KOPT-K1 (cell line): ENCODE results near the gene FAM171A2.
"Not testable (repeated sequence)": the region's sequence is repeated elsewhere in the genome, so short reads cannot be mapped to it uniquely, and the experiment has no call there.

Source experiments
- H3K27ac ChIP-seq: fragments of 200-600 bp; sonication (generic); 2 replicates; pipeline ENCODE4 v1.5.1; 2016; ENCODE audit warnings: antibody characterized with exemption, mild to moderate bottlenecking, low read depth, low read length; ENCODE audit not compliant: poor library complexity, severe bottlenecking
- H3K36me3 ChIP-seq: fragments of 200-600 bp; sonication (generic); 2 replicates; pipeline ENCODE4 v1.5.1; 2017; ENCODE audit warnings: antibody characterized with exemption, mild to moderate bottlenecking, low read length, moderate library complexity; ENCODE audit not compliant: insufficient read depth
- H3K9me3 ChIP-seq: fragments of 200-600 bp; sonication (generic); 2 replicates; pipeline ENCODE4 v1.5.1; 2017; ENCODE audit warnings: antibody characterized with exemption, low read length, mild to moderate bottlenecking; ENCODE audit not compliant: insufficient read depth, poor library complexity, severe bottlenecking

The FAM171A2 gene

DNA sequence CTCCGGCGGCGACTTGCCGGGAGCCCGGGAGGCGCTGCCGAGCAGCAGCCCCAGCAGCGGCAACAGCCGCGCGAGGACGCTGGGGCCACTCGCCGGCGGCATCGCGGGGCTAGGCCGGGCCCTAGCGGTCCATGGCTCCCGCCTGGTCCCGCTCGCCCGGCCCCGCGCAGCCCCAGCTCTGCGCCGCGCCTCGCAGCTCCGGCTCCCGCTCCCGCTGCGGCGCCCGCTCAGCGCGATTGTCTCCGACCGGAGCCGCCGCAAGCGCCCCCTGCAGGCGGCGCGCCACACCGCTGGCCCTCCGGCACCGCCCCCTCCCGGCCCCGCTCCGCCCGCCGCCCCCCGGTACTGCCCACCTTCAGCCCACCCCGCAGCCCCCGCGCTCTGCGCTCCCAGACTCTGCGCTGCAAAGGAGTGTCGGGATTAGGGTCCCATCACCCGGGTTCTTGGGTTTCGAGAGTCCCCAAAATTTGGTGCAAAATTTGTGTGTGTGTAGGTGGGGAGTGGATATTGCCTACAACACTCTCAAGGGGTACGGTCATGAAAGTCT lies at the start of gene FAM171A2:
TSS of gene FAM171A2 (minus strand) at position 241 of the 547 bp plus-strand sequence. CDS start at position 102, 139 bp downstream.
- Histone ChIP-seq H3K9me3 (no peaks in the 10 kb centered on the region), H3K27ac (no peak within 1 kb of the TSS), H3K36me3 (no peaks in the 10 kb centered on the region)

DNA sequence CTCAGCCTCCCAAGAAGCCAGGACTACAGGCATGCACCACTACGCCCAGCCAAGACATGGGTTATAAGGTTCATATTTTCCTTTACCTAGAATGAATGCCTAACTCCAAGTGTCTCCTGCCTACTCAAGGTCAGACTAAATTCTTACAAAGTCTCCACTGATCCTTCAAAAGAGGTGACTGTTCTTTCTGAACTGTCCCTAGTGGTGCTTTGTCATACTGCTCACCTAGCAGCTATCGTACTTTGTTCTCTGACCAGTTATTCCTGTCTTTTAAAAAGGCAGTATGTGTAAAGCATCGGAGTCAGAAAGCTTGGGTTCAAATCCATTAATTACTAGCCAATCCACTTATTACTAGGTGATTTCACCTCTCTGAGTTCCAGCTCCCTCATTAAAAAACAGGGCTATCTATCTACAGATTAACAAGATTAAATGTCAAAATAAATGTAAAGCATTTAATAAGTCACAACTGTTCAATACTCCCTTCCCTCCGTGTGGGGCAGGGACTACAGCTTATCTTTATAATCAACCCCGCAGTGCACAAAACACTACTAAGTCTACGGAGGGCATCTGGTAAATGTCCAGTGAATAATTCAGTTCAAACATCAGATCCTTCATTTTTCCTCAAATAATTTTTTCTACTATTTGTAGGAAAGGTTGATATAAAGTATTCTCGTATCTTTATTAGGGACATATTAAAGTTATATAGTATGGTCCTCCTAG lies 45.8 kb upstream of the FAM171A2 start:
- no peak overlapping the region for H3K27ac ChIP-seq
- no peaks in the 10 kb centered on the region for H3K9me3 ChIP-seq
- peaks cover 39% of the 10 kb centered on the region for H3K36me3 ChIP-seq

DNA sequence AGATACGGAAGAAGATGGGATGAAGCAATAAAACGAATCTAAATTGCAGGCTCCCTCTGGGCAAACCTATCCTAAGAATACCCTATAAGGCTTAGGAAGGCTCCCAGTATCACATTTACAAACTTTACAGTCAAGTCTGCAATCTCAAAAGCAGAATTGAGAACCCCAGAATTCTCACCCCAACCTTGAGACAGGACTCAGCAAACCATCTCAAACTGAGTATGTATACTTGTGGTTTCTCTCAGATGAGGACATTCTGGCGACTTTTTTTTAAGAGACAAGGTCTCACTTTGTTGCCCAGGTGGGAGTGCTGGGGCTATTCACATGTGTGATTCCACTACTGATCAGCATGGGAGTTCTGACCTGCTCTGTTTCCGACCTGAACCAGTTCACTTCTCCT lies 45.1 kb upstream of the FAM171A2 start:
- peaks cover 42% of the 10 kb centered on the region for H3K36me3 ChIP-seq
- no peak overlapping the region for H3K27ac ChIP-seq
- no peaks in the 10 kb centered on the region for H3K9me3 ChIP-seq

DNA sequence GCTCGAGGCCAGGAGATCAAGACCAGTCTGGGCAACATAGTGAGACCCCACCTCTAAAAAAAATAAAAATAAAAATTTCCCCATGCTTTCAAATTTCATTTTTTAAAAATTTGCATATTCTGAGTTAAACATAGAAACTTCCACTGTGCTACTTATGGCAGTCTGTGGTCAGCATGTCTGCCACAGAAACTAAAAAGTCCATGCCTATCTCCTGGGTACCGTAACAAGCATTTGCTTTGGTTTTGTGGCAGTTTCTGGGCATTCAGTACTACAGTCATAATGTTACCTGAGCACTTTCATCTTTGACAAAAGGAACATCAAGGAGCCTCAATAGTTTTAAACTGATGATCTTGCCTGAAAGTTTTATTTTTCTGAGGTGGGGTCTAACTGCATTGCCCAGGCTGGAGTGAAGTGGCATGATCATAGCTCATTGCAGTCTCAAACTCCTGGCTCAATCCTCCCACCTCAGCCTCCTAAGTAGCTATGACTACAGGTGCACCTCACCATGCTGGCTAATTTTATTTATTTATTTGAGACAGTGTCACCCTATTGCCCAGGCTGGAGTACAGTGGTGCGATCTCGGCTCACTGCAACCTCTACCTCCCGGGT lies 39.0 kb upstream of the FAM171A2 start:
- peaks cover 83% of the 10 kb centered on the region for H3K36me3 ChIP-seq
- H3K9me3 ChIP-seq, result no peaks in the 10 kb centered on the region
- no peak overlapping the region for H3K27ac ChIP-seq

DNA sequence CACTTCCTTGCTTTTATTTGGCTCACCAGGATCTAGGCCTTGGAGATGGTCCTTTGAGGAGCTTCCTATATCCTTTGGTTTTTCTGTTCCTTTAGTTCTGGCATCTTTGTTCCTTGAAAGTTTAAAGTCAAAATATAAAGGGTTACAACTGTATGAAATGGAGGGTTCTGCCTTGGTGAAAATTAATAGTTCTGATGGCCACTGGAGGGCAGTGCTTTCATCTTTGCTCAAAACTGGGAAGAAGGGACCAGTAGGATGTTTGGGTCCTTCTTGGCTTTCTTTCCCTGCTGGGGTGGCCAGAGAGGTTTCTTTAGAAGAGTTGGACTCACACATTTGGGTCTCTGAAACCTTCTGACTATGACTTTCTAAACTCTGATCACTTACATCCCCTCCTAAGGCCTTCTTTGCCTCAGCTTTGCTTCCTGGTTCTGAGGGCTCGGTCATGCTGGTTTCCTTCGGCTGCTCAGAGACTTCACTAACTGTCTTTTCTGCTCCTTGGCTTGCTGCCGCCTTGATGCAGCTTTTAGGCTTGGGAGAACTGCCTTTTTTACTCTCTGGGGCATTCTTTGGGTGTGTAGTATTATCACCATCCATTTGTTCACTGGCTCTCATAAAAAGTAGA lies 36.7 kb upstream of the FAM171A2 start:
- H3K9me3 ChIP-seq, result no peaks in the 10 kb centered on the region
- H3K36me3 ChIP-seq, result peaks cover 87% of the 10 kb centered on the region
- H3K27ac ChIP-seq, result no peak overlapping the region

DNA sequence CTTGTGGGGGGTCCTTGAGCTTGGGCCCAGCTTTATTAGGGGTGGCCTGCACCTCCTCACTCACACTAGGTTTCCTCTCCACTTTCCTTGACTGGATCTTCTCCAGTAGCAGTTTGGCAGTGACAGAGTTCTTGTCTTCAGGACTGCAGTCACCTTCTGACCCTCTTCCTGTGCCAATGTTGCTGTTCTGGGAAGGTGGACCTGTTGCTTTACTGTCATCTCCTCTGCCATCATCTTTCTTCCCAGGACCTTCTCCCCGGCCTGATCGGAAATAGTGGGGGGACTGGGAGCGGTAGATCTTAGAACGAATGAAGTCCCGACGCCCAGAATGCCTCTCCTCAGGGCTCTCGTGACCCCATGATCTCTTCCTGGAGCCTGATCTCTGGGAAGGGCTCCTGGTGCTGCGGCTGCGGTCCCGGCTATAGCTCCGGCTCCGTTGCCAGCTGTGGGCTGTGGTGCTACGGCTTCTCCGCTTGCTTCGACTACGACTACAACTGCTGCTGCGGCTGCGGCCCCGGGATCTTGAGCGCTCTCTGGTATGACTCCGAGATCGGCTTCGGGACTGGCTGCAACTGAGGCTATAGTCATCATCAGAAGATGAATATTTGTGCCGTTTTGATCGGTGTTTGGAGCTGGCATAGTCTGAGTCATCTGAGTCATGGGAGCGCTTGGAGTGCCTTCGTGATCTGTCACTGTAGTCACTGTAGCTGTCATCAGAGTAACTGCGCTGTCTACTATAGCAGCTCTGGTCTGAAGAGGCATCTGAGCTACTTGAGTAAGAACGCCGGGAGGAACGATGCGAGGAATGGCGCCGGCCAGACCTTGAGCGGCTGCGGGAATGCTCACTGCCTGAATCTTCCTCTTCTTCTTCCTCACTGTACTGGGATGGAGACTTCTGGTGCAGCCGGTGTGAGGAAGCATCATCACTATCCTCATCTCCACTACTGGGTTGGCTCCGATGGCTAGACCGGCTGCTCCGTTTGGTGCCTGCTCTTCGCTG lies 35.3 kb upstream of the FAM171A2 start:
- peaks cover 80% of the 10 kb centered on the region for H3K36me3 ChIP-seq
- H3K9me3 ChIP-seq, result no peaks in the 10 kb centered on the region
- no peak overlapping the region for H3K27ac ChIP-seq

DNA sequence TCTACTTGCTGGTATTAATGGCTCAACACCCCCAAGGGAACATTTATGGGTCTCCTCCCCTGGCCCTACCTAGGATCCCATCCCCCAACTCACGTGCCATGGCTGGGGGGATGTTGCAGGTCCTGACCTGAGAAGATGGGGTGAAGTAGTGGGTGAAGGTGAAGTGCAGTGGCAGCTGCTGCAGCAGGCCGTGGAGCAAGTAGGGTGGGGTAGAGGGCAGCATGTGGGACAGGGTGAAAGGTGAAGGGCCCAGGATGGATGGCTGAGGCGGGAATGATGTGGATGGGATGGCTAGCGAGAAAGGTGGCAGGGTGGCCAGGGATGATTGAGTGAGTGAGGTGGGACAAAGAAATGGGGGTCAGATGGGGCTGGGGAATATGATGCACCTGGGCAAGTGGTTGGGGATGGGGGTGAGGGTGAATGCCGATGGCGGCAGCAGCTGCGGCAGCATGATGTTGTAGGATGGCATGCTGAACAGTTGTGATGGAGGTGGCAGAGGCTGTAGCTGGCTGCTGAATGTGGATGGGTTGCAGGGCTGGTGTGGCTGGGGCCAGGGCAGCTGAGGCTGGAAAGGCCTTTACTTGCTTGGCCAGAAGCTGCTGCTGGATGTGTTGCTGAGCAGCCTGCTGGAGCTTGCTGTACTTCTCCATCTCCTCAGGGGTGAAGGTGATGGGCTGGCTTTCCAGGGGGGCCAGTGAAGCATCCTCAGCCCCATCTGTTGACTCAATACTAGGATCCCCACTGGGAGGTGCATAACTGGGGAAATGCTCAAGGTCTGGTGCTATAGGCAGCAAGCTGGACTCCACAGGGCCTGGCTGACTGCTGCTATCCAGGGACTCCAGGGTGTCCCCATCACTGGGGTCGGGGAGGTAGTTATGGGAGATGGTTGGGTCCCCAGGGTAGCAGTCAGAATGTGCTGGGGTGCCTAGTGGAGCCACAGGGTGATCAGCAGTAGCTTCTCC lies 34.1 kb upstream of the FAM171A2 start:
- Histone ChIP-seq H3K9me3 (no peaks in the 10 kb centered on the region), H3K27ac (no peak overlapping the region), H3K36me3 (peaks cover 67% of the 10 kb centered on the region)

DNA sequence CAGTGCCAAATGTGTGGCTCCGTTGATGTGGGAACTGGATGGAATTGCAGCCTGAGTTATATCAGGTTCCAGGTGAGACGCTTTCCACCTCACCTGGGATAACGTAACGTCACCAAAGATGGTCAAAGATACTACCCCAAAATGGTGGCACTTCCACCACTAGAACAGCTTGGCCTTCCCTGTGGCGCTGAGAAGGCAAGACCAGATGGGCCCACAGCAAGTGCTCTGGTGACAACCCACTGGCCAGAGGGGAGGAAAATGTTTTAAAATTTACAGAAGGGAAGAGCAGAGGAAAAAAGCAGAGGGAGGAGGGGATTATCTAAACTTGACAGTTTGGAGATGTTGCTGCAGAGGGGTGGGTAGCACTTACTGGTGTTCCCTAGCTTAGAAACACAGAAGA lies 33.3 kb upstream of the FAM171A2 start:
- no peak overlapping the region for H3K27ac ChIP-seq
- peaks cover 59% of the 10 kb centered on the region for H3K36me3 ChIP-seq
- H3K9me3 ChIP-seq, result no peaks in the 10 kb centered on the region

DNA sequence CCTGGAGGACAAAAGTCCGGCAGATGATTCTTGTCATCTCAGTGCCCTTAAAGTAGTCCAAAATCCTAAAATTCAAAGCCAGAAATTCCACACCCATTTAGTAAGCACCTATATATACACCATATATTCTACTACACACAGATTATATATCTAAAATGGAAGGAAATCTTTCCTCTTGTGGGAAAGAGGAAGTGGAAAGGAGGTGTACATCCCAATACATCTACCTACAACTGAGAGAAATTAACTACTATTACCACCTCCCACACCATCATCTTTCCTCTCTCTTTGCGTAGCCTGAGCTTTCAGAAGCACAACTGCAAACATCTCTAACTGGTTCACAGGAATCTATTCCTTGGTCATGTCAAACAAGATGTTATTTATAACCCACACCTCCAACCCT lies 31.2 kb upstream of the FAM171A2 start:
- no peaks in the 10 kb centered on the region for H3K9me3 ChIP-seq
- peaks cover 38% of the 10 kb centered on the region for H3K36me3 ChIP-seq
- no peak overlapping the region for H3K27ac ChIP-seq

DNA sequence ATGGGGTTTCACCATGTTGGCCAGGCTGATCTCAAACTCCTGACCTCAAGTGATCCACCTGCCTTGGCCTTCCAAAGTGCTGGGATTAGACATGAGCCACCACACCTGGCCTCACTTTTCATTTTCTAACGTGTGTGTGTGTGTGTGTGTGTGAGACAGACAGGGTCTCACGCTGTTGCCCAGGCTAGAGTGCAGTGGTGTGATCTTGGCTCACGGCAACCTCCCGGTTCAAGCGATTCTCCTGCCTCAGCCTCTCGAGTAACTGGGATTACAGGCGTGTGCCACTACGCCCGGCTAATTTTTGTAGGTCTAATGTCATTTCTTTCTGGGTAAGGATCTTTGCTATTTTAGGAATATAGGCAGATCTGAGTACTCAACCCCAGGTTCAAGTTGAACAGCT lies 30.5 kb upstream of the FAM171A2 start:
- not testable (repeated sequence) for H3K27ac ChIP-seq, H3K9me3 ChIP-seq
- peaks cover 31% of the 10 kb centered on the region; the same call in 1 of the 2 replicates for H3K36me3 ChIP-seq

DNA sequence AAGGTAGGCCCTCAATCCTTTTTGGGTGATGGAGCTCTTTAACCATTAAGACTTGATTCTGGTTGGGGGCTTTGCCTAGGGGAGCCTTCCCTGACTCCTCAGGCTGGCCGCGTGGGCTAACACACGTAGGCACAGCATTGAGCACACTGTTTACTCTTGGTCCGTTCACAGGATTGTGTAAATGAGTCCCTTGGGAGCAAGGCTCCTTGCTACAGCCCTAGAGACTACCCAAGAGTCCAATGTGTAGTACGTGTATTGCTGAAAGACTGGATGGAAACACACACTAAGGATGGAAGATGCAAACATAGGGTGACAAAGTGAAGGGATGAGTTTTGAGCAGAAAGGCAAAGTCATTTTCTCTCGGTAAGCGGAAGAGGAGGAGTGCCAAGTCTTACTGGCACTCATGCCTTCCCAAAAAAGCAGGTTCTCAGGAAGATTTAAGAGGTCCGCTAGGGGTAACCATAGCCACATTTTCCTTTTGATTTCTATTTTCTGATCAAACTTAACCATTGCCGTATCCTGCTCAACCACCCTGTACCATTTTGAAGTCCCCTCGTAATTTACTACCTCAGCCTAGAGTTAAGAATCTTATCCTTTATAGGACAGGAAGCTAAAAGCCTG lies 26.7 kb upstream of the FAM171A2 start:
- H3K9me3 ChIP-seq, result no peaks in the 10 kb centered on the region
- no peak overlapping the region for H3K27ac ChIP-seq
- H3K36me3 ChIP-seq, result peaks cover 3% of the 10 kb centered on the region; the same call in 1 of the 2 replicates

DNA sequence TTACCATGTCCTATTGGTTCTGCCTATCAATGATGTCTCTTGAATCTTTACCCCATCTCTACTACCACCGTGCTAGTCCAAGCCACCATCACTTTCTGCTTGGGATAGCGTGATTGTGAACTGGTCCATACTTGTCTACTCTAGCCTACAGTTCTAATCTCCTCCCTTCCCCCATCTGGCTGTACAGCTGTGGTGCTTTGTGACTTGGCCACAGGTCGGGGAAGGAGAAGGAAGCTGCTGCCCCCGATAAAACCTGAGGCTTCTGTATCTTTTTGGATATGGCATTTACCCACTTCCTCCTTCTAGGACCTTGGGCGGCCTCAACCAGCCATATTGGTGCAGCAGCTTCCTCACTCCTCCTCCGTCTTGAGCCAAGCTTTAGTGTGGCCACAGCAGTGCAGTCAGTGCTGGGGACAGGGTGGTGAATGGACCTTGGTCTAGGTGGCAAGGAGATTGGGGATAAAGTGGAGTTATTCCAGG lies 26.1 kb upstream of the FAM171A2 start:
- Histone ChIP-seq H3K36me3 (0 out of 2 replicates have a peak, but pooled peaks cover 3% of the 10 kb centered on the region), H3K27ac (no peak overlapping the region), H3K9me3 (no peaks in the 10 kb centered on the region)

DNA sequence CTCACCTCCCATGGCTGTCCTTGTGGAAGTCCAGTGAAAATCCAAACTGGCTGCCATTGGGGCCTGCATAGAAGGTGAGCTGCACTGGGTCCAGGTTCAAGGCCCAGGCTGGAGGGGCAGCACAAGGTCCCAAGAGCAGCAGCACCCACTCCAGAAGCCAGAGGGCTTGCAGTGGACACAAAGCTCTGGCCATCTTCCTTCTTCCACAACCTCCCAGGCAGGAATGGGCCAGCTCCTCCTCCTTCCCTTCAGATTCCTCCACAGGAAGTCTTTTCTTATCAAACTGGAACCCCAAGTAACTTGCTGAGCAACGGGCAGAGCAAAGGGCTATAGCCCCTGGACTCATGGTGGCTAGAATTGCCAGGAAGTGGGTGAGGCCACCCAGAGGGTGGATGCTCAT lies 25.6 kb upstream of the FAM171A2 start, which contains the start of gene ITGA2B:
TSS of gene ITGA2B (minus strand) at position 369 of the 400 bp plus-strand sequence. CDS start at position 193, 176 bp downstream.
- H3K36me3 ChIP-seq, result no peaks in the 10 kb centered on the region

More for the DNA sequence above, 25.6 kb upstream of the FAM171A2 start, which contains the start of gene ITGA2B:
- Histone ChIP-seq H3K9me3 (no peaks in the 10 kb centered on the region), H3K27ac (no peak within 1 kb of the TSS)
